Measurements from ENCODE around the gene RALGAPA1. TPM values are rescaled to one million over a fixed set of nuclear protein-coding genes. Genes with fewer than 3 reads are reported as not detected.

RALGAPA1 gene
- total and polyA plus RNA-seq, 2 of the 13 experiments (the other 11 are each of a cell fraction or from before 2014, with no cell fraction given): 65.0 to 89.2 TPM

GRCh38 chr14:35818346-35819115 lies 9.4 kb upstream of the RALGAPA1 start (continued):
- no peak for TF ChIP-seq SKI (IDR thresholded peaks at IDR 0.05; ENCODE audit: partially characterized antibody)
- TF ChIP-seq LCORL (IDR thresholded peaks at IDR 0.05): no peak
- TF ChIP-seq LCORL (CRISPR knock-in tag; IDR thresholded peaks at IDR 0.05): peak; percentile 59
- TF ChIP-seq IKZF4 (CRISPR knock-in tag; IDR thresholded peaks at IDR 0.05; ENCODE audit: borderline replicate concordance, low read depth, not compliant biosample characterization): no peak
- TF ChIP-seq PHB2 (IDR thresholded peaks at IDR 0.05; ENCODE audit: partially characterized antibody): no peak
- TF ChIP-seq ZKSCAN5 (CRISPR knock-in tag; IDR thresholded peaks at IDR 0.05): no peak
- TF ChIP-seq, protein P1, sequence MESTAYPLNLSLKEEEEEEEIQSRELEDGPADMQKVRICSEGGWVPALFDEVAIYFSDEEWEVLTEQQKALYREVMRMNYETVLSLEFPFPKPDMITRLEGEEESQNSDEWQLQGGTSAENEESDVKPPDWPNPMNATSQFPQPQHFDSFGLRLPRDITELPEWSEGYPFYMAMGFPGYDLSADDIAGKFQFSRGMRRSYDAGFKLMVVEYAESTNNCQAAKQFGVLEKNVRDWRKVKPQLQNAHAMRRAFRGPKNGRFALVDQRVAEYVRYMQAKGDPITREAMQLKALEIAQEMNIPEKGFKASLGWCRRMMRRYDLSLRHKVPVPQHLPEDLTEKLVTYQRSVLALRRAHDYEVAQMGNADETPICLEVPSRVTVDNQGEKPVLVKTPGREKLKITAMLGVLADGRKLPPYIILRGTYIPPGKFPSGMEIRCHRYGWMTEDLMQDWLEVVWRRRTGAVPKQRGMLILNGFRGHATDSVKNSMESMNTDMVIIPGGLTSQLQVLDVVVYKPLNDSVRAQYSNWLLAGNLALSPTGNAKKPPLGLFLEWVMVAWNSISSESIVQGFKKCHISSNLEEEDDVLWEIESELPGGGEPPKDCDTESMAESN (CRISPR knock-in tag; conservative IDR thresholded peaks at IDR 0.05): no peak
- TF ChIP-seq NFIB (CRISPR knock-in tag; IDR thresholded peaks at IDR 0.05; ENCODE audit: borderline replicate concordance): no peak
- TF ChIP-seq, protein P2, sequence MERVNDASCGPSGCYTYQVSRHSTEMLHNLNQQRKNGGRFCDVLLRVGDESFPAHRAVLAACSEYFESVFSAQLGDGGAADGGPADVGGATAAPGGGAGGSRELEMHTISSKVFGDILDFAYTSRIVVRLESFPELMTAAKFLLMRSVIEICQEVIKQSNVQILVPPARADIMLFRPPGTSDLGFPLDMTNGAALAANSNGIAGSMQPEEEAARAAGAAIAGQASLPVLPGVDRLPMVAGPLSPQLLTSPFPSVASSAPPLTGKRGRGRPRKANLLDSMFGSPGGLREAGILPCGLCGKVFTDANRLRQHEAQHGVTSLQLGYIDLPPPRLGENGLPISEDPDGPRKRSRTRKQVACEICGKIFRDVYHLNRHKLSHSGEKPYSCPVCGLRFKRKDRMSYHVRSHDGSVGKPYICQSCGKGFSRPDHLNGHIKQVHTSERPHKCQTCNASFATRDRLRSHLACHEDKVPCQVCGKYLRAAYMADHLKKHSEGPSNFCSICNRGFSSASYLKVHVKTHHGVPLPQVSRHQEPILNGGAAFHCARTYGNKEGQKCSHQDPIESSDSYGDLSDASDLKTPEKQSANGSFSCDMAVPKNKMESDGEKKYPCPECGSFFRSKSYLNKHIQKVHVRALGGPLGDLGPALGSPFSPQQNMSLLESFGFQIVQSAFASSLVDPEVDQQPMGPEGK (CRISPR knock-in tag; IDR thresholded peaks at IDR 0.05): 0 out of 2 replicates have a peak, but pooled peaks have one; percentile 16
- no peak for TF ChIP-seq DMAP1 (CRISPR knock-in tag; IDR thresholded peaks at IDR 0.05)
- TF ChIP-seq ERF (CRISPR knock-in tag; IDR thresholded peaks at IDR 0.05): peak; percentile 84
- TF ChIP-seq, protein P3, sequence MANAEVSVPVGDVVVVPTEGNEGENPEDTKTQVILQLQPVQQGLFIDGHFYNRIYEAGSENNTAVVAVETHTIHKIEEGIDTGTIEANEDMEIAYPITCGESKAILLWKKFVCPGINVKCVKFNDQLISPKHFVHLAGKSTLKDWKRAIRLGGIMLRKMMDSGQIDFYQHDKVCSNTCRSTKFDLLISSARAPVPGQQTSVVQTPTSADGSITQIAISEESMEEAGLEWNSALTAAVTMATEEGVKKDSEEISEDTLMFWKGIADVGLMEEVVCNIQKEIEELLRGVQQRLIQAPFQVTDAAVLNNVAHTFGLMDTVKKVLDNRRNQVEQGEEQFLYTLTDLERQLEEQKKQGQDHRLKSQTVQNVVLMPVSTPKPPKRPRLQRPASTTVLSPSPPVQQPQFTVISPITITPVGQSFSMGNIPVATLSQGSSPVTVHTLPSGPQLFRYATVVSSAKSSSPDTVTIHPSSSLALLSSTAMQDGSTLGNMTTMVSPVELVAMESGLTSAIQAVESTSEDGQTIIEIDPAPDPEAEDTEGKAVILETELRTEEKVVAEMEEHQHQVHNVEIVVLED (CRISPR knock-in tag; IDR thresholded peaks at IDR 0.05; ENCODE audit: borderline replicate concordance): no peak
- TF ChIP-seq RBM22 (optimal IDR thresholded peaks at IDR 0.05; ENCODE audit: low read length): no peak
- no peak for TF ChIP-seq KDM6A (CRISPR knock-in tag; IDR thresholded peaks at IDR 0.05; ENCODE audit: low read depth)
- TF ChIP-seq, protein P4, sequence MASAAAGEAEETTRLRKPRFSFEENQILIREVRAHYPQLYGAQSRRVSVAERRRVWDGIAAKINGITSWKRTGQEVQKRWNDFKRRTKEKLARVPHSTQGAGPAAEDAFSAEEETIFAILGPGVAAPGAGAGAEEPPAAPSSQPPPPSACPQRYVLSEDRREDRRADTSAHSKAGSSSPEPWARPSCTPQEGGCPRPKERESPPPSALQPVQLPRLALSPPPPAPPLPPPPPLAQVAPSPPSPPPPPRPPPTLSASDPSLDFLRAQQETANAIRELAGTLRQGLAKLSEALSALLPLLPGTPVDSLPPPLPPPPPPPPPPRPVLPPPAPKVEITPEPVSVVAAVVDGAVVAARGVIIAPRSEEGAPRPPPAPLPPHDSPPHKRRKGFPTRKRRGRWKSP (CRISPR knock-in tag; IDR thresholded peaks at IDR 0.05): no peak
- peak; percentile 38; the same call in 1 of the 2 replicates for TF ChIP-seq SAP130 (CRISPR knock-in tag; IDR thresholded peaks at IDR 0.05; ENCODE audit: low read depth)
- peak; percentile 81; the same call in 1 of the 2 replicates for TF ChIP-seq ZNF614 (CRISPR knock-in tag; IDR thresholded peaks at IDR 0.05; ENCODE audit: borderline replicate concordance)
- 0 out of 2 replicates have a peak, but pooled peaks have one; percentile 22 for TF ChIP-seq MXD4 (CRISPR knock-in tag; IDR thresholded peaks at IDR 0.05)
- peak; percentile 96 for TF ChIP-seq STAG1 (CRISPR knock-in tag; IDR thresholded peaks at IDR 0.05)
- TF ChIP-seq ZNF670 (CRISPR knock-in tag; IDR thresholded peaks at IDR 0.05; ENCODE audit: borderline replicate concordance): no peak
- TF ChIP-seq TAF1 (CRISPR knock-in tag; IDR thresholded peaks at IDR 0.05): no peak
- TF ChIP-seq, protein P5, sequence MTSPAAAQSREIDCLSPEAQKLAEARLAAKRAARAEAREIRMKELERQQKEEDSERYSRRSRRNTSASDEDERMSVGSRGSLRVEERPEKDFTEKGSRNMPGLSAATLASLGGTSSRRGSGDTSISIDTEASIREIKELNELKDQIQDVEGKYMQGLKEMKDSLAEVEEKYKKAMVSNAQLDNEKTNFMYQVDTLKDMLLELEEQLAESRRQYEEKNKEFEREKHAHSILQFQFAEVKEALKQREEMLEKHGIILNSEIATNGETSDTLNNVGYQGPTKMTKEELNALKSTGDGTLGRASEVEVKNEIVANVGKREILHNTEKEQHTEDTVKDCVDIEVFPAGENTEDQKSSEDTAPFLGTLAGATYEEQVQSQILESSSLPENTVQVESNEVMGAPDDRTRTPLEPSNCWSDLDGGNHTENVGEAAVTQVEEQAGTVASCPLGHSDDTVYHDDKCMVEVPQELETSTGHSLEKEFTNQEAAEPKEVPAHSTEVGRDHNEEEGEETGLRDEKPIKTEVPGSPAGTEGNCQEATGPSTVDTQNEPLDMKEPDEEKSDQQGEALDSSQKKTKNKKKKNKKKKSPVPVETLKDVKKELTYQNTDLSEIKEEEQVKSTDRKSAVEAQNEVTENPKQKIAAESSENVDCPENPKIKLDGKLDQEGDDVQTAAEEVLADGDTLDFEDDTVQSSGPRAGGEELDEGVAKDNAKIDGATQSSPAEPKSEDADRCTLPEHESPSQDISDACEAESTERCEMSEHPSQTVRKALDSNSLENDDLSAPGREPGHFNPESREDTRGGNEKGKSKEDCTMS (CRISPR knock-in tag; conservative IDR thresholded peaks at IDR 0.05): no peak
